ENCODE results near the gene MUS81.

DNA sequence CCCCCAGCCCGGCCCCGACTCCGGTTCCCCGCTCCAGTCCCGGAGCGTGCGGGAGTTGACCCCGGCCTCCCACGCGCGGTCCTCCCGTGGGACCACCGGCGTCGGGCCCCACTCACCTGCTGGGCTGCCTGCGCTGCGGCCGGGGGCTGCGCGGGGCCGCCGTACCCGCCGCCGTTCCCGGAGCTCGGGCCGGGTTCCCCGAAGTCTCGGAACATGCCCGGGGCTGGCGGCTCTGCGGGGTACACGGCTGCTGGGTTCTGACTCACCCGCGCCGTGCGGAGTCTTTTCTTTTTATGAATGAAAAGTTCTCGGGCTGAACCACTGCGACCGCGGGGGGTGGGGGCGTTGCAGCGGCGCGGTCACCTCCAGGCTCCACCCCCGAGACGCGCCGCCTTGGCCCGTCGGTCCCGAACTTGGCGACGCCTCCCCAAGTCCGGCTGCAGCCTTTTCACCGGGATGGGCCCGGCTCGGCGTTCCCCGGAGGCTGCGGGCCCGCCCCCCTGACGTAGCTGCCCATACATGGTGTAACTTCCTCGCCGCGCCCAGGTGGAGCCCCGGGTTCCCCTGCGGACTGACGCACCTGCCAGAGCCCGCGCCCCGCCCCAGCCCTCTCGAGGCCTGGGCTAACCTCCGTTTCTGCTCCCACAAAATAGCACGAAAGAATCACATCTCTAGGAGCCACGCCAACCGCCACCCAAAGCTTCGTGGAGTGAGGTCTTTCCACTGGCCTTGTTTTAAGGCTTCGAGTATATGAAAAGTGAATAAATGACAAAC, 40.1 kb downstream of the MUS81 start, which contains the start of gene FOSL1:
- TF ChIP-seq, protein P1, sequence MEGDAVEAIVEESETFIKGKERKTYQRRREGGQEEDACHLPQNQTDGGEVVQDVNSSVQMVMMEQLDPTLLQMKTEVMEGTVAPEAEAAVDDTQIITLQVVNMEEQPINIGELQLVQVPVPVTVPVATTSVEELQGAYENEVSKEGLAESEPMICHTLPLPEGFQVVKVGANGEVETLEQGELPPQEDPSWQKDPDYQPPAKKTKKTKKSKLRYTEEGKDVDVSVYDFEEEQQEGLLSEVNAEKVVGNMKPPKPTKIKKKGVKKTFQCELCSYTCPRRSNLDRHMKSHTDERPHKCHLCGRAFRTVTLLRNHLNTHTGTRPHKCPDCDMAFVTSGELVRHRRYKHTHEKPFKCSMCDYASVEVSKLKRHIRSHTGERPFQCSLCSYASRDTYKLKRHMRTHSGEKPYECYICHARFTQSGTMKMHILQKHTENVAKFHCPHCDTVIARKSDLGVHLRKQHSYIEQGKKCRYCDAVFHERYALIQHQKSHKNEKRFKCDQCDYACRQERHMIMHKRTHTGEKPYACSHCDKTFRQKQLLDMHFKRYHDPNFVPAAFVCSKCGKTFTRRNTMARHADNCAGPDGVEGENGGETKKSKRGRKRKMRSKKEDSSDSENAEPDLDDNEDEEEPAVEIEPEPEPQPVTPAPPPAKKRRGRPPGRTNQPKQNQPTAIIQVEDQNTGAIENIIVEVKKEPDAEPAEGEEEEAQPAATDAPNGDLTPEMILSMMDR (IDR thresholded peaks at IDR 0.05; ENCODE audit: low read depth, low read length), result no peak
- TF ChIP-seq POLR2A (IDR thresholded peaks at IDR 0.05; ENCODE audit: extremely low read depth, insufficient read length) (peak; percentile 95), MYC (IDR thresholded peaks at IDR 0.05; ENCODE audit: low read depth, low read length) (peak; percentile 81), MAX (IDR thresholded peaks at IDR 0.05; ENCODE audit: low read depth, low read length) (peak; percentile 68)

All from NB4 (cell line).